Nephron (organoid): ENCODE data around the gene JAML.

Source experiments
- H3K27ac Mint-ChIP-seq, 3 experiments: 2 replicates each; pipeline ENCODE4 v1.8.0; 2020; ENCODE audit warnings: mixed read lengths in 3 of 3, mild to moderate bottlenecking in 2 of 3, moderate library complexity in 1 of 3
- H3K27me3 Mint-ChIP-seq: 2 replicates; pipeline ENCODE4 v1.8.0; 2021; ENCODE audit warnings: low read depth, mild to moderate bottlenecking, moderate library complexity, mixed read lengths
- H3K36me3 Mint-ChIP-seq: 2 replicates; pipeline ENCODE4 v1.8.0; 2020; ENCODE audit warnings: low read depth, mixed read lengths
- H3K4me1 Mint-ChIP-seq: 2 replicates; pipeline ENCODE4 v1.8.0; 2020; ENCODE audit warnings: mixed read lengths
- H3K4me3 Mint-ChIP-seq, 3 experiments: 2 replicates each; pipeline ENCODE4 v1.8.0; 2020; ENCODE audit warnings: mild to moderate bottlenecking in 3 of 3, mixed read lengths in 3 of 3, moderate library complexity in 2 of 3
- H3K9me3 Mint-ChIP-seq: 2 replicates; pipeline ENCODE4 v1.8.0; 2020; ENCODE audit warnings: mixed read lengths
- CTCF ChIP-seq, 3 experiments: fragments of 200-600 bp; sonication (generic); IDR thresholded peaks; one replicate each; pipeline ENCODE4 v1.5.0; 2021; ENCODE audit warnings: antibody characterized with exemption in 3 of 3; ENCODE audit not compliant: unreplicated experiment in 3 of 3

The JAML gene

DNA sequence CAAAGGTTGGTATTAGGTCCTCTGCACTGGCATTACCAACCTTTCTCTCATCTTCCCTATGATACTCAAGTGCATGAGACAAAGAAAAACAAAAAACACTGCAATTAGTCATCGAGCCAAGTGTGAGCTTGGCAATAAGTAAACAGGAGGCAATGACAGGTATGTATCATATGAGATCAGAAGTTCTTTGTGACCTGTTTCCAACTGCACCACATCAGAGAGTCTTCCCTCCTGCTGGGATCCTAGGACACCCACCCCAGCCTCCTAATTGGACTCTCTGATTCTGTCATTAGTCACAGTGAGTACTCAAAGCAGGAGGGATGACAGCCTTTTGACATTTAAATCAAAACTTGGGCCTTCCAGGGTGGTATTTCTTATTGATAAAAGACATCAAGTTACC lies 7.8 kb upstream of the JAML start:
- no peaks in the 10 kb centered on the region for H3K4me1 Mint-ChIP-seq
- H3K27me3 Mint-ChIP-seq: peaks cover 11% of the 10 kb centered on the region
- no peaks in the 10 kb centered on the region for H3K36me3 Mint-ChIP-seq
- no peak overlapping the region for H3K4me3 Mint-ChIP-seq
- H3K9me3 Mint-ChIP-seq: no peaks in the 10 kb centered on the region
- no peak for TF ChIP-seq CTCF (IDR thresholded peaks at IDR 0.05; ENCODE audit: unreplicated experiment in 3 of 3)
- no peak overlapping the region for H3K27ac Mint-ChIP-seq

GRCh38 chr11:118231461-118231860 lies 6.7 kb upstream of the JAML start:
- H3K4me3 Mint-ChIP-seq: no peak overlapping the region
- H3K27ac Mint-ChIP-seq: no peak overlapping the region
- no peaks in the 10 kb centered on the region for H3K36me3 Mint-ChIP-seq
- no peaks in the 10 kb centered on the region for H3K4me1 Mint-ChIP-seq
- no peak for TF ChIP-seq CTCF (IDR thresholded peaks at IDR 0.05; ENCODE audit: unreplicated experiment in 3 of 3)
- H3K9me3 Mint-ChIP-seq: no peaks in the 10 kb centered on the region
- H3K27me3 Mint-ChIP-seq: peaks cover 11% of the 10 kb centered on the region

DNA sequence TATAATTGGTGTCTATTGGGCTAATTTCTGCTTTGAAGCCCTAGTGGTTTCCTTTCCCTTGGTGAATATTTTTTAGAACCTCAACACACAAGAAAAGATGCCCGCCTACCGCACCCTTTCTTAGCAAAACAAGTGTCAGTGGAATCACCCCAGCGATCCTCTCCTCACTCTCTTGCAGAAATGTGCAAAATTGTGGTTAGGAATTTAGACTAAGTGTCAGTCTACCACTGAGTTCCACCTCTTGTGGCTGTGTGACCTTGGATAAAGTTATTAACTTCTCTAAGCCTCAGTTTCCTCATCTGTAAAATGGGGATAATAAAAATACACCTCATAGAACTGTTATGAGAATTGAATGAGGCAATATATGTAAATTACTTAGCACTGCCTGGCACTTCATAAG lies 5.3 kb upstream of the JAML start:
- no peaks in the 10 kb centered on the region for H3K4me1 Mint-ChIP-seq

GRCh38 chr11:118229274-118229847 lies 4.5 kb upstream of the JAML start:
- Mint-ChIP-seq H3K4me3 (no peak overlapping the region), H3K4me1 (no peaks in the 10 kb centered on the region), H3K27ac (no peak overlapping the region), H3K27me3 (peaks cover 16% of the 10 kb centered on the region), H3K9me3 (no peaks in the 10 kb centered on the region), H3K36me3 (no peaks in the 10 kb centered on the region)
- no peak for TF ChIP-seq CTCF (IDR thresholded peaks at IDR 0.05; ENCODE audit: unreplicated experiment in 3 of 3)

More for the DNA sequence above, 5.3 kb upstream of the JAML start:
- Mint-ChIP-seq H3K27me3 (peaks cover 12% of the 10 kb centered on the region), H3K4me3 (no peak overlapping the region), H3K36me3 (no peaks in the 10 kb centered on the region), H3K27ac (no peak overlapping the region), H3K9me3 (no peaks in the 10 kb centered on the region)
- TF ChIP-seq CTCF (IDR thresholded peaks at IDR 0.05; ENCODE audit: unreplicated experiment in 3 of 3): no peak

DNA sequence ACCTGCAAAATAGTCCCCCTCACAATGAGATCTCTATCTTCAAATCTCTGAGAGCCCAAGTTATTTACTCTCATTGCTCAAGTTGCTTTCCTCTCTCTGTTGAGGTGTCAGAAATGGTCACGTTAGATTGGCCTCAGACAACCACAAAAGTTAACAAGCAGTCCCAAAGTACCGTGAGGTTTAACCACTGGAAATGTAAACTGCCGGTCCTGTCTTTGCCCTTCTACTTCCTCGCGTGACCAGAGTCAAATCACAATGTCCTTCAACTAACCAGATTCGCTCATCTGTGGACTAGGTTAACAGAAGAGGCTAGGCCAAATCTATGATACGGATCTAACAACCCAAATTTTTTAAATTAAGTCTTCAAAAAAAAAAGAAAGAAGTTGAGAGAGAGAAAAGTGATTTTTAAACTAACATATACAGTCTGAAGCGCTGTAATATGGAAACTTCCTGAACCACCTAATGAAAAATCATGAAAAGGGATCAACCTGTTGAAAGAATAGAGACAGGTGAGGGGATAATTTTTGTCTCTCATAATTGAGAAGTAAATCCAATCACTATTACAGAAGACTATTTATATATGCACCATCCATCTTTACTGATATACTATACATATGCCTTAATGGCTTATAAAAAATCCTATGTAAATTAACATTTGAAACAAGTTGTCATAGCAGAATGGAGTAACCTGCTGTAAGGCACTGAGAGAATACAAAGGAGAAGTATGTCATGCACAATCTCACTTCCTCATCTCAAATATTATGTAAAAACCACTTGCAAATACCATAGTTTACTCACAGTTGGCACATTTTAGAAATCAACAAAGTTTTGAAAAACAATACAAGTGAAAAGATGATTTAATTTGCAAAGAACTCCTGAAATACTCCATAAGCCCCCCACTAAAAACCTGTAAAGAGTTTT lies 3.3 kb upstream of the JAML start:
- no peak overlapping the region for H3K4me3 Mint-ChIP-seq
- peaks cover 21% of the 10 kb centered on the region for H3K27me3 Mint-ChIP-seq
- no peak for TF ChIP-seq CTCF (IDR thresholded peaks at IDR 0.05; ENCODE audit: unreplicated experiment in 3 of 3)
- H3K4me1 Mint-ChIP-seq: no peaks in the 10 kb centered on the region
- H3K9me3 Mint-ChIP-seq: no peaks in the 10 kb centered on the region
- H3K27ac Mint-ChIP-seq: no peak overlapping the region
- H3K36me3 Mint-ChIP-seq: no peaks in the 10 kb centered on the region
